MM.1S (cell line): Measurements from ENCODE around the gene ZC3H4.

Source experiments
- CTCF ChIP-seq: fragments of 300-600 bp; sonication (generic); IDR thresholded peaks from 2 replicates; pipeline ENCODE4 v1.5.1; 2016; ENCODE audit warnings: antibody characterized with exemption, low read length, mixed read lengths
- EZH2 ChIP-seq: fragments of 300-600 bp; sonication (generic); optimal IDR thresholded peaks from 2 replicates; pipeline ENCODE3; 2017; ENCODE audit warnings: low read depth, mild to moderate bottlenecking, antibody characterized with exemption, low read length, mixed read lengths
- EZH2phosphoT487 ChIP-seq: fragments of 300-600 bp; sonication (generic); IDR thresholded peaks from 2 replicates; pipeline ENCODE4 v1.6.1; 2018; ENCODE audit warnings: antibody characterized with exemption, low read length

- TF ChIP-seq CTCF (no peak), EZH2phosphoT487 (no peak), EZH2 (no peak)
These were observed 92.5 kb downstream of the ZC3H4 start for GRCh38 chr19:47020992-47021496.
